OCI-LY3 (cell line): Measurements from ENCODE around the gene CHSY3.

Source experiments
- CTCF ChIP-seq: fragments of 200-600, 300-600 bp; sonication (generic); IDR thresholded peaks from 2 replicates; pipeline ENCODE4 v1.5.1; 2014; ENCODE audit warnings: antibody characterized with exemption, low read length, low read depth
- EZH2phosphoT487 ChIP-seq: fragments of 200-600 bp; shearing (Covaris generic); IDR thresholded peaks from 2 replicates; pipeline ENCODE4 v1.6.1; 2018; ENCODE audit warnings: antibody characterized with exemption, mixed run types, low read depth

GRCh38 chr5:130035388-130035787, 131.1 kb downstream of the CHSY3 start:
- no peak for TF ChIP-seq EZH2phosphoT487
- TF ChIP-seq CTCF: no peak
